Measurements from ENCODE around the gene FZD10. TPM values are rescaled to one million over a fixed set of nuclear protein-coding genes. Genes with fewer than 3 reads are reported as not detected.

Gene FZD10
- total and polyA plus RNA-seq, 3 donors from 2014 or later: 0.62 to 0.90 (median 0.79) TPM

DNA sequence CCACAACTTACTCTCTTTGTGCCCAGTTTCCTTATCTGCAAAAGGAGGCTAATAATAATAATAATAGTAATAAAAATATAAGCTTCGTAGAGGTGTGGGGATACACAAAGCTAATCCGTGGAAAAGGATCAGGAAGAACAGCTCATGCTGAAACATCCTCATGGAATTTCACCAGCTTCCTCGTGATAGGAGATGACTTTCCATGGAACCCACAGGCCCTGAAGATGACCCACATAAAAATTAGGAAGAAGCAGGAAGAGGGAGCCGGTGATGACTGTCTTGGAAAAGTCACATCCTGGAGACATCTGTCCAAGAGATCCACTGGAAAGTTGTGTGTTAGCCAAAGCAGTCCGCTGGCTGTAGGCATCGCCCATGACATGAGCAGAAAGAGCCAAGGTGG is 31.9 kb upstream of the FZD10 start:
- intact Hi-C loops (cut with DNase I; ENCODE audit: low total_unique reads): no loop called here
- Histone ChIP-seq H3K4me3 (no peak overlapping the region), H3K27ac (no peak overlapping the region), H3K9me3 (no peaks in the 10 kb centered on the region), H3K4me1 (peaks cover 12% of the 10 kb centered on the region), H3K27me3 (no peaks in the 10 kb centered on the region), H3K36me3 (ENCODE audit: low read depth, missing control alignments) (no peaks in the 10 kb centered on the region)
- no peak for DNase-seq
- TF ChIP-seq, protein P1, sequence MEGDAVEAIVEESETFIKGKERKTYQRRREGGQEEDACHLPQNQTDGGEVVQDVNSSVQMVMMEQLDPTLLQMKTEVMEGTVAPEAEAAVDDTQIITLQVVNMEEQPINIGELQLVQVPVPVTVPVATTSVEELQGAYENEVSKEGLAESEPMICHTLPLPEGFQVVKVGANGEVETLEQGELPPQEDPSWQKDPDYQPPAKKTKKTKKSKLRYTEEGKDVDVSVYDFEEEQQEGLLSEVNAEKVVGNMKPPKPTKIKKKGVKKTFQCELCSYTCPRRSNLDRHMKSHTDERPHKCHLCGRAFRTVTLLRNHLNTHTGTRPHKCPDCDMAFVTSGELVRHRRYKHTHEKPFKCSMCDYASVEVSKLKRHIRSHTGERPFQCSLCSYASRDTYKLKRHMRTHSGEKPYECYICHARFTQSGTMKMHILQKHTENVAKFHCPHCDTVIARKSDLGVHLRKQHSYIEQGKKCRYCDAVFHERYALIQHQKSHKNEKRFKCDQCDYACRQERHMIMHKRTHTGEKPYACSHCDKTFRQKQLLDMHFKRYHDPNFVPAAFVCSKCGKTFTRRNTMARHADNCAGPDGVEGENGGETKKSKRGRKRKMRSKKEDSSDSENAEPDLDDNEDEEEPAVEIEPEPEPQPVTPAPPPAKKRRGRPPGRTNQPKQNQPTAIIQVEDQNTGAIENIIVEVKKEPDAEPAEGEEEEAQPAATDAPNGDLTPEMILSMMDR (IDR thresholded peaks at IDR 0.05): no peak
- no peak for TF ChIP-seq POLR2A (IDR thresholded peaks at IDR 0.05)
- 63 to 73% methylated on average over 6 of the region's 6 CpGs for WGBS, 2 donors

DNA sequence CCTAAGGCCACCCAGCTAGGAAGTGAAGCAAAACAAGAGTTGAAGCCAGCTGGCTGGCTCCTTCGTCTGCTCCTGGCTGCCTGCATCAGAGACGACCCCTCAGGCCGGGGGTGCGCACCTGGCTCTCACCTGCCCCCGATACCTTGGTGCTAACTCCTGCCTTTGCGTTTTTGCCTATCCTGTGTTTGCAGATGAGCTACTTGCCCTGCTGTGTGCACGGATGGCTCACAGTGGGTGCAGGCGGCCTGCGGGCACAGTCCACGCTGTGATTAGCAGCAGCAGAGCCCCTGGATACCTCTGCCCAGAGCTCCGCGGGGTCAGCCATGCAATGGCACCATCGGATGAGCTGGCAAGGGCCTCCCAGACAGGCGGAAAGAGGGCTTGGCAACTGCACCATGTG is 31.2 kb upstream of the FZD10 start:
- Histone ChIP-seq H3K36me3 (ENCODE audit: low read depth, missing control alignments) (no peaks in the 10 kb centered on the region), H3K4me3 (no peak overlapping the region), H3K4me1 (peaks cover 12% of the 10 kb centered on the region), H3K27ac (no peak overlapping the region), H3K9me3 (no peaks in the 10 kb centered on the region), H3K27me3 (no peaks in the 10 kb centered on the region)
- TF ChIP-seq, protein P1 (IDR thresholded peaks at IDR 0.05): no peak
- TF ChIP-seq POLR2A (IDR thresholded peaks at IDR 0.05): no peak
- intact Hi-C loops (cut with DNase I; ENCODE audit: low total_unique reads): no loop called here
- 77 to 79% methylated on average over 14 of the region's 14 CpGs for WGBS, 2 donors
- no peak for DNase-seq

DNA sequence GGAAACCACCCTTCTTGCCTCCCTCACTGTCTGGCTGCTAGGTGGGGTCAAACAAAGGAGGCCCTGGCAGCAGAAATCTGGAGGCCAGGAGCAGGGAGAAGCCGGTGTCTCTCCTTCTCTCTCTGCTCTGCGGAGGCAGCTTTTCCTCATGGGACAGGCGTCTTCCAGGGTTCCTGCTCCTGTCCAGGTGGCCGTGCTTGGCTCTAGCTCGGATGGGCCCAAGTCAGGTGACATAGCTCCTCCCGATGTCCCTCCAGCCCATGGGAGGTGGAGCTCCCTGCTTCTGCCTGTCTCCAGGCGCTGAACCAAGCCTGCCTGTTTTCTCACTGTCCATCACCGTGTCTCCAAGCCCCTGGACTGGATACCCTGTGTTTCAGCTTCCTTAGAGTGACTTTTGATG is 30.5 kb upstream of the FZD10 start:
- WGBS, 2 donors: 76 to 78% methylated on average over 5 to 8 of the region's 8 CpGs
- Histone ChIP-seq H3K27ac (no peak overlapping the region), H3K27me3 (no peaks in the 10 kb centered on the region), H3K9me3 (no peaks in the 10 kb centered on the region), H3K4me1 (peaks cover 9% of the 10 kb centered on the region), H3K36me3 (ENCODE audit: low read depth, missing control alignments) (no peaks in the 10 kb centered on the region), H3K4me3 (no peak overlapping the region)
- DNase-seq: no peak
- intact Hi-C loops (cut with DNase I; ENCODE audit: low total_unique reads): no loop called here
- TF ChIP-seq, protein P1 (IDR thresholded peaks at IDR 0.05): no peak

DNA sequence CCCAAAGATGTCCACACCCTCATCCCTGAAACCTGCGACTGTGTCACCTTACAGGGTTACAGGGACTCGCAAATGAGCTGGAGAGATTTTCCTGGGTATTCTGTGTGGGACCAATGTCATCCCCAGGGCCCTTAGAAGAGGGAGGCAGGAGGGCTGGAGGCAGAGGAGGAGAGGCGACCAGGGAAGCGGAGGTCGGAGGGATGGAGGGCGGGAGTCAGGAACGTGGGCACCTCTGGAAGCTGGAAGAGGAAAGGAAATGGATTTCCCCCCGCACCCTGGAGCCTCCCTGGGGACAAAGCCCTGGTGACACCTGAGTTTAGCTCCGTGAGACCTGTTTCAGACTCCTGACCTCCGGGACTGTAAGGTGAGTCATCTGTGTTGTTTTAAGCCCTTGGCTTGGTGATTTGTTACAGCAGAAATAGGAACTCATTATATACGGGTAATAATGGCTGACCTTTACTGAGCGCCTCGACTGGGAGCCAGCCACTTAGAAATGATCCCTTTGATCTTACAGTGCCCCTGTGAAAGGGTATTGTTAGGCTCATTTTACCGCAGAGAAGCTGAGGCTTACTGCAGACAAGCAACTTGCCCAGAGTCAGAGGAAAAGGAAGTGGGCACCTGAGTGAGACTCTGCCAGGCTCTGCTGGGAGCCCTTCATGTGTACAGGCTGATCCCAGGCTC is 29.3 kb upstream of the FZD10 start:
- Histone ChIP-seq H3K4me1 (peaks cover 7% of the 10 kb centered on the region), H3K36me3 (ENCODE audit: low read depth, missing control alignments) (no peaks in the 10 kb centered on the region), H3K4me3 (no peak overlapping the region), H3K27me3 (no peaks in the 10 kb centered on the region), H3K9me3 (no peaks in the 10 kb centered on the region), H3K27ac (no peak overlapping the region)
- TF ChIP-seq, protein P1 (IDR thresholded peaks at IDR 0.05): no peak
- TF ChIP-seq POLR2A (IDR thresholded peaks at IDR 0.05): no peak
- 75 to 80% methylated on average over 14 of the region's 14 CpGs for WGBS, 2 donors
- DNase-seq: no peak
- intact Hi-C loops (cut with DNase I; ENCODE audit: low total_unique reads): no loop called here

Data from testis (tissue), 3 donors.